HepG2 (cell line): Measurements from ENCODE around the gene THRSP. TPM values are rescaled to one million over a fixed set of nuclear protein-coding genes. Genes with fewer than 3 reads are reported as not detected.

Experiments
- ARNTL ChIP-seq: sonication (generic); formaldehyde crosslinking; IDR thresholded peaks from 2 replicates; pipeline ENCODE4 v1.4.0; 2020; ENCODE audit warnings: mild to moderate bottlenecking, missing genetic modification reagents
- ATF3 ChIP-seq: sonication (generic); formaldehyde crosslinking; IDR thresholded peaks from 2 replicates; pipeline ENCODE4 v1.4.0; 2020; ENCODE audit warnings: missing genetic modification reagents
- JUND ChIP-seq: sonication (generic); formaldehyde crosslinking; IDR thresholded peaks from 2 replicates; pipeline ENCODE4 v1.8.0; 2022; ENCODE audit warnings: mild to moderate bottlenecking, missing genetic modification reagents
- MTA1 ChIP-seq: sonication (generic); formaldehyde crosslinking; IDR thresholded peaks from 2 replicates; pipeline ENCODE4 v1.4.0; 2020; ENCODE audit warnings: missing genetic modification reagents, mild to moderate bottlenecking, borderline replicate concordance
- NR3C1 ChIP-seq: sonication (generic); formaldehyde crosslinking; IDR thresholded peaks from 2 replicates; pipeline ENCODE4 v1.4.0; 2020; ENCODE audit warnings: missing genetic modification reagents
- PCBP1 ChIP-seq: fragments of 200-400 bp; formaldehyde crosslinking; IDR thresholded peaks from 2 replicates; pipeline ENCODE4 v1.6.1; 2017; ENCODE audit warnings: mild to moderate bottlenecking, low read depth, low read length, borderline replicate concordance
- PPARG ChIP-seq: conservative IDR thresholded peaks from 2 replicates; pipeline ENCODE4 v1.6.1; 2016; ENCODE audit warnings: missing biosample characterization, missing genetic modification reagents
- RFXANK ChIP-seq: IDR thresholded peaks from 2 replicates; pipeline ENCODE4 v1.6.1; 2016
- ZBTB33 ChIP-seq: sonication (generic); formaldehyde crosslinking; IDR thresholded peaks from 2 replicates; pipeline ENCODE4 v1.4.0; 2020; ENCODE audit warnings: missing genetic modification reagents
- ZNF230 ChIP-seq: sonication (generic); formaldehyde crosslinking; IDR thresholded peaks from 2 replicates; pipeline ENCODE4 v1.4.0; 2020; ENCODE audit warnings: mild to moderate bottlenecking, missing genetic modification reagents
- ZNF337 ChIP-seq: sonication (generic); formaldehyde crosslinking; IDR thresholded peaks from 2 replicates; pipeline ENCODE4 v1.5.1; 2020; ENCODE audit warnings: missing genetic modification reagents, low read depth, mild to moderate bottlenecking, borderline replicate concordance
- ZNF34 ChIP-seq: sonication (generic); formaldehyde crosslinking; IDR thresholded peaks from 2 replicates; pipeline ENCODE4 v1.4.0; 2020; ENCODE audit warnings: mild to moderate bottlenecking, missing genetic modification reagents, borderline replicate concordance
- ZSCAN29 ChIP-seq: sonication (generic); formaldehyde crosslinking; conservative IDR thresholded peaks from 2 replicates; pipeline ENCODE4 v1.4.0; 2020; ENCODE audit warnings: mild to moderate bottlenecking, missing genetic modification reagents
- polyA plus RNA-seq, 8 experiments: library from polyadenylated mRNA; depleted of rRNA in 3 of 8; stranded (reverse) in 7 of 8; unstranded in 1 of 8; fragments of >200 nt; fragmentation: Illumina TruSeq in 4 of 8; extraction: Trizol in 4 of 8; gene quantifications; 2 replicates each; pipeline versions ENCODE4 v1.2.1 to v1.2.3, GENCODE V29; 2011 to 2016; ENCODE audit warnings: low read depth in 4 of 8, missing spikeins in 1 of 8, mixed read lengths in 1 of 8; ENCODE audit not compliant: insufficient read depth in 1 of 8
- total RNA-seq, 5 experiments: library from RNA; depleted of rRNA; stranded (reverse); fragments of >200 nt; fragmentation: Illumina TruSeq; extraction: Trizol; gene quantifications; 2 replicates each; pipeline ENCODE4 v1.2.3, GENCODE V29; 2016; ENCODE audit warnings: low read depth in 1 of 5
- TF ChIP-seq, protein P1 (sequence below): sonication (generic); formaldehyde crosslinking; IDR thresholded peaks from 2 replicates; pipeline ENCODE4 v1.5.0; 2020; ENCODE audit warnings: mild to moderate bottlenecking, missing genetic modification reagents

The THRSP gene
- total and polyA plus RNA-seq, 2 of the 13 experiments (the other 11 are each of a cell fraction or from before 2014, with no cell fraction given): 0.13 to 0.58 TPM

DNA sequence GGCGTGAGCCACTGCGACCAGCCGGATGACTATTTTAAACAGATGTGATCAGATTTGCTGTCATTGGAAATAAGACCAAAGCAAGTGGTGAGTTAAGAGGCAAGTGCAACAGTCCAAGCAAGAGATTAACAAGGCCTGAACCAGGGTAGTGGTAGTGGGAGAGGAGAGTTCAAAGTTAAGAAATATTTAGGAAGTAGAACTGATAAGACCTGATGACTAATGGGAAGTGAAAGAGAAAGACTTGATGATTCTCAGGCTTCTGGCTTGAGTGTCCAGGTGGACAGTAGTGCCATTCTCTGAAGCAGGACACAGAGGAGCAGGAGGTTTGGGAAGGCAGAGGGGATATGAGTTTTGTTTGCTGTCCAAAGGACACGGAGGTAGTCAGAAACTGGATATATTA lies 8.8 kb downstream of the THRSP start (continued):
- TF ChIP-seq, protein P1, sequence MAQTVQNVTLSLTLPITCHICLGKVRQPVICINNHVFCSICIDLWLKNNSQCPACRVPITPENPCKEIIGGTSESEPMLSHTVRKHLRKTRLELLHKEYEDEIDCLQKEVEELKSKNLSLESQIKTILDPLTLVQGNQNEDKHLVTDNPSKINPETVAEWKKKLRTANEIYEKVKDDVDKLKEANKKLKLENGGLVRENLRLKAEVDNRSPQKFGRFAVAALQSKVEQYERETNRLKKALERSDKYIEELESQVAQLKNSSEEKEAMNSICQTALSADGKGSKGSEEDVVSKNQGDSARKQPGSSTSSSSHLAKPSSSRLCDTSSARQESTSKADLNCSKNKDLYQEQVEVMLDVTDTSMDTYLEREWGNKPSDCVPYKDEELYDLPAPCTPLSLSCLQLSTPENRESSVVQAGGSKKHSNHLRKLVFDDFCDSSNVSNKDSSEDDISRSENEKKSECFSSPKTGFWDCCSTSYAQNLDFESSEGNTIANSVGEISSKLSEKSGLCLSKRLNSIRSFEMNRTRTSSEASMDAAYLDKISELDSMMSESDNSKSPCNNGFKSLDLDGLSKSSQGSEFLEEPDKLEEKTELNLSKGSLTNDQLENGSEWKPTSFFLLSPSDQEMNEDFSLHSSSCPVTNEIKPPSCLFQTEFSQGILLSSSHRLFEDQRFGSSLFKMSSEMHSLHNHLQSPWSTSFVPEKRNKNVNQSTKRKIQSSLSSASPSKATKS: no peak
- peak; percentile 83 for TF ChIP-seq ATF3
- TF ChIP-seq MTA1 (CRISPR knock-in tag): no peak
- no peak for TF ChIP-seq ZNF337 (CRISPR knock-in tag)
- no peak for TF ChIP-seq PCBP1
- no peak for TF ChIP-seq RFXANK (CRISPR knock-in tag)
- TF ChIP-seq ZSCAN29: no peak
- TF ChIP-seq NR3C1 (CRISPR knock-in tag): no peak
- no peak for TF ChIP-seq ZNF230 (CRISPR knock-in tag)
- peak; percentile 36; the same call in 1 of the 2 replicates for TF ChIP-seq JUND (CRISPR knock-in tag)
- TF ChIP-seq ZNF34: no peak
- TF ChIP-seq ARNTL (CRISPR knock-in tag): no peak
- 0 out of 2 replicates have a peak, but pooled peaks have one; percentile 22 for TF ChIP-seq PPARG
- TF ChIP-seq ZBTB33 (CRISPR knock-in tag): peak; percentile 15; the same call in 1 of the 2 replicates
